Superior temporal gyrus (tissue), 1 donor: Measurements from ENCODE around the gene DSC2.
"Not testable (repeated sequence)": the region's sequence is repeated elsewhere in the genome, so short reads cannot be mapped to it uniquely, and the experiment has no call there.

Source experiments
- DNase-seq: peaks from one replicate; pipeline ENCODE4 v3.0.0-alpha.2; 2016; ENCODE audit errors: extremely low spot score

Gene DSC2

DNA sequence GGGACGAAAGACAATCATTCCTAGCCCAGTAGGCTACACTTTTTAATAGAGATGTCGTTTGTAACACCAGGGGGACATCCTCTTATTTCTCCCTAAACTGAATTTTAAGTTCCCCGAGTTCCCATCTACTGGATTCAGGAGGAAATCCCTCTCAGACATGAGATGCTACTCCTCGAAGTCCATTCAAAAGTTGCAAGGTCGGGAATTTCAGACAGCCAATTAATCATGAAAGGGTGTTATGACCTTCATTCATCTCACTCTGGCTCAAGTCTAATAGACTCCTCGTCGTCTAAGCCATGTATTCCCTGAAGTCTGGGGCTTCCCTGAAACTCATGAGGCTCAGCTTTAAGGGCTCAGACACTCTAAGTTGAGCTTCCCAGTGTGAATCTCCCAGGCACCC, 58.5 kb downstream of the DSC2 start:
- no peak for DNase-seq

- DNase-seq, result no peak
Observed at GRCh38 chr18:31042406-31043181, 59.6 kb downstream of the DSC2 start, which contains the start of gene DSC3. TSS of gene DSC3 (minus strand) at chr18:31042742. CDS start at chr18:31042660, 82 bp downstream.

GRCh38 chr18:31042084-31042405, 60.2 kb downstream of the DSC2 start:
- DNase-seq, result no peak

DNA sequence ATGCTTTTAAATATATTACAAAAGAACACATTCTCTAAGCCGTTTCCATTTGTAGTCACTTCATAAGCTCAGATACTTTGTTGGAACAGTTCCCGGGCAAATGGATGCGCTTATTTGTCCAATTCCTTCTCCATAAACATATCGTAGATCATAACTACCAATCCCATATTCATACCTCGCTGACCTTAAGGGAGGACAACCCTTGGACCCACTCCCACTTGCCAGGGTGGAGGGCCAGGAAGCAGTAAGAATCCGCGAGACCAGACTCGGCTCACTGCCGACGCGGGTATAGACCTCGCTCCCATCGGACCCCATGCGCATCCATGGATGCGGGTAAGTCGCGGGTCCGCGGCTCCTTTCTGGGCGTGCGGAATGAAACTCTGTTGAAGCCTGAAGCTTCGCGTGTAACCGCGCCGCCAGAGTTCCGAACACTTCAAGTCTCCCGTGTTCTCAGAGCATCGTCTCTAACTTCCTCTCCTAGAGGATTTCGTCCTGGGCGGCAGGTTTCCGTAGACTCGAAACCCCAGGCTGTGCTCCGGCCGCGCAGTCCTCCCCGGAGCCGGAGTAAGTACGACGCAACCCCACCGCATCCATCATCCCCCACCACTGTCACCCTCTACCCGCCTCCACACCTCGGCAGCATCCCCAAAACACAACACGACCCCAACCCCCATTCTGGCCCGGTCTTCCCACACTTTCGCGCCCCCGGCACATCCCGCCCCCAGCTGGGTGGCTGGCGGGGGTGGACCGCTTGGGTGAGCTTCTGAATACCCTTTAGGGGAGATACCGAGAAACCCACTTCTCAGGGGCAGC, 60.7 kb downstream of the DSC2 start:
- DNase-seq, result no peak

- no peak for DNase-seq
Observed at GRCh38 chr18:31040686-31041270, 61.4 kb downstream of the DSC2 start.

DNA sequence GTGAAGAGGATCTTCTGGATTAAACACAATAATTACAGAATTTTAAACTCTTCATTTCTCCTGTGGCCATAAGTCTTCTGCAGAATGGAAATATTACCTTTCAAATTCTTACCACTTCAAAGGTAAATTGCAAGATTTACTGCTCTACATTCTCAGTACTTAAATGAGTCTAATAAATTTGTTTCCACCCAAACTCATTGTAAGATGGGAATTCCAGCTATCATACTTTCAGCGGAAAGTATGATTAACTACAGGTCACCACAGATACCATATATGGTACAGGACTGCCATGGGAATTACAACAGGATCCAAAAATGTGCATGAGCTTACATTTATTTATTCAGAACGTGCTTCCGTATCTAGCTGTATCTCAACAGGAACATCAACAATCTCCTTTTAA, 62.8 kb downstream of the DSC2 start:
- no peak for DNase-seq

GRCh38 chr18:31037686-31038085, 64.5 kb downstream of the DSC2 start:
- DNase-seq, result not testable (repeated sequence)

GRCh38 chr18:31034541-31034940, 67.7 kb downstream of the DSC2 start:
- no peak for DNase-seq

DNA sequence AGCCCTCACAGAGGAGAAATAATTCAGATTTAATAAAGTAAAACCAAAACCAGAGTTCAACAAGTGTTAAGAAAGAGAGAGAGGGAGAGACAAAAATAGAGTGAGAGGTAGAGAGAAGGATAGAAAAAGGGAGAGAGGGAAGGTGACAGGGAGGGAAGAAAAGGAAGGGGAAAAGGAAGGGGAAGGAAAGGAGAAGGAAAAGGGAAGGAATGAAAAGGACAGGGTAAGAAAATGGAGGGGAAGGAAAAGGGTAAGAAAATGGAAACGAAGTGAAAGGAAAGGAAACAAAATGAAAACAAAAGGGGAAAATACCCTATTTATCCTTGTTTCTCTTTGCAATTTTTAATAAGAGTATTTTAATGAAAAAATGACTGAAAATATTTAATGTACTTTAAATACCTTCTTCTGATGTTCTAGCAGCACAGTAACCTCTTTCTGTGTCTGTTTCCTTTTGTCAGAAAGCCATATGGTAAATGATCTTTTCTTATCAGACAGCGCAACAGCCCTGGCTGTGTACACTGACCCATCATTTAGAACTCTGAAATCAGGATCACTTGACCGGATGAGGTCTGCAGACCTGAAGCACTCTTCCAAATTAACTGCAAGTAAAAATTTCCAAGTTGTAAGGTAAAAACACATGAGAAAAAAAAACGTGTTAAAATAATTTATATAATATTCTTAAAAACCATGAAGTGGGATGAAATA, 71.5 kb downstream of the DSC2 start:
- no peak for DNase-seq

DNA sequence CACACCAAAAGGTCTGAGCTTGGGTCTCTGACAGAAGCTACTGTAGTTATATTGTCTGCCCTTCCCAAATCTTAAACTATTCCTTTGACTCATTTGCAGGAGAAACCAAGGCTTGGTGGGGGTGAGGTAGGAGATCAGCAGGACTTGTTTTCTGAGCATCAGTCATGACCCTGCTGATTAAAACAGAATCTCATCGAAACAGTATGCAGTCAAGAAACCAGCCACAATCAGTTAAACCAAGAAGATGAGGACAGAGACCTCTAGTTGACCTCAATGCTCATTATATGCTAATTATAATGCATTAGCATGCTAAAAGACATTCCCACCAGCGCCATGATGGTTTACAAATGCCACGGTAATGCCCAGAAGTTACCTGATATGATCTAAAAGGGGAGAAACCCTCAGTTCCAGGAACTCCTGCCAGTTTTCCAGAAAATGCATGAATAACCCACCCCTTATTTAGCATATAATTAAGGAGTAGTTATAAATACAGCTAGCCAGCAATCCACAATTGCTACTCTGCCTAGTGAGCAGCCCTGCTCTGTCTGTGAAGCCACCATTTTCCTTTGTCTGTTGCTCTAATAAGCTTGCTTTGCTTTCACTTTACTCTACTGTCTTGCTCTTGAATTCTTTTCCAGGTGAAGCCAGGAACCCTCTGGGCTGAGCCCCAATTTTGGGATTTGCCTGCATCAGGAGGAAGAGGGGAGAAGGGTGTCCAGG, 86.3 kb downstream of the DSC2 start:
- no peak for DNase-seq

DNA sequence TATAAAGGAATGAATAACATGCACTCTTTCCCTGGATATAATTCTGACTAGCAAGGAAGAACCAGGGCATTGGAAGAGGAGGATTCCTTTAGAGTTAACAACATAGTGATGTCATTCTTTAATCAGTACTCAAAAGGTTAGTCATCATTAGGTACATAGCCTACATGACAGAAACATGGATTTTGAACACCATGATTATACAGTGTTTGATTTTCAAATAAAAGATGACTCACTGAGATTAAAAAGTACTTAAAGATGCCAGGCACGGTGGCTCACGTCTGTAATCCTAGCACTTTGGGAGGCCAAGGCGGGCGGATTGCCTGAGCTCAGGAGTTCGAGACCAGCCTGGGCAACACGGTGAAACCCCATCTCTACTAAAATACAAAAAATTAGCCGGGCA, 90.8 kb downstream of the DSC2 start:
- not testable (repeated sequence) for DNase-seq

DNA sequence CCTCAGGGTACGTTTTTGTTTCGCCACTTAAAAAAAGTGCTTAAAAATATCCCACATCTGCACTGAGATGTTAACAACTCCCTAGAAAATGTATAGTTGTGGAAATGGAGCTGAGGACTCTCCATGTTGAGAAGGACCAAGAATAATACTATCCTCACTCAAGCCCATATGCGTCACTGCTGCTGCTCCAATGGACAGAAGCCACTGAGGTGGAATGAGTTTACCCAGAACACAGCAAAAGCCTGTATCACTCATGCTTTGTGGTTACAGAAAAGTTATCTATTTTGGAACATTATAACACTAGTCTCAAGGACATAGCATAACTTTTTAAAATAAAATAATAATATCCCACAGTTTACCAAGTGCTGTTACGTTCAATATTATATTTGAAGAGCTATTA, 91.6 kb downstream of the DSC2 start:
- no peak for DNase-seq
